IMR-90 (cell line): ENCODE results near the gene TLX1. TPM values are rescaled to one million over a fixed set of nuclear protein-coding genes. Genes with fewer than 3 reads are reported as not detected.

ENCODE experiments used
- ATAC-seq: fragments of 200-7000 bp; cut with Tn5 transposase; 2 replicates; pipeline ENCODE4 v1.9.1; 2020; ENCODE audit warnings: low read depth, mild to moderate bottlenecking, moderate library complexity
- BruUV-seq: library from RNA; stranded (reverse); fragments of 400-500 nt; replicated peaks from 2 replicates; lab custom pipeline; 2021; lab: Mats Ljungman, UMichigan
- CTCF ChIA-PET: fragments of 300-600 bp; formaldehyde crosslinking; extraction: SDS; loops from one replicate; lab custom pipeline; 2021; ENCODE audit warnings: antibody characterized with exemption; lab: Yijun Ruan, JAX
- POLR2A ChIA-PET: fragments of 300-600 bp; sonication (Branson Sonifier 250); formaldehyde crosslinking; loops from one replicate; lab custom pipeline; 2022; ENCODE audit warnings: antibody characterized with exemption; ENCODE audit not compliant: unreplicated experiment; lab: Charles Lee
- DNase-seq: peaks from one replicate; pipeline ENCODE4 v3.0.0; 2013
- H2AFZ ChIP-seq: replicated peaks from 2 replicates; pipeline ENCODE3; 2013; ENCODE audit warnings: low read length, mild to moderate bottlenecking; ENCODE audit not compliant: poor library complexity
- H2AK5ac ChIP-seq: 2 replicates; pipeline ENCODE4 v1.6.1; 2013; ENCODE audit warnings: low read depth, low read length, inconsistent platforms
- H2AK9ac ChIP-seq: replicated peaks from 2 replicates; pipeline ENCODE3; 2013; ENCODE audit warnings: mild to moderate bottlenecking, low read depth, low read length, moderate library complexity; ENCODE audit not compliant: poor library complexity
- H2BK120ac ChIP-seq: 2 replicates; pipeline ENCODE4 v1.6.1; 2013; ENCODE audit warnings: low read depth, low read length, inconsistent platforms
- H2BK15ac ChIP-seq: 3 replicates; pipeline ENCODE4 v1.6.1; 2013; ENCODE audit warnings: low read depth, low read length, inconsistent platforms
- H2BK20ac ChIP-seq: 2 replicates; pipeline ENCODE4 v1.6.1; 2013; ENCODE audit warnings: low read depth, mild to moderate bottlenecking, inconsistent platforms, low read length, moderate library complexity
- H2BK5ac ChIP-seq: 2 replicates; pipeline ENCODE4 v1.6.1; 2013; ENCODE audit warnings: mild to moderate bottlenecking, low read depth, low read length, inconsistent platforms; ENCODE audit not compliant: poor library complexity, severe bottlenecking
- H3K14ac ChIP-seq: replicated peaks from 2 replicates; pipeline ENCODE4 v1.6.1; 2013; ENCODE audit warnings: low read depth, low read length, inconsistent platforms
- H3K18ac ChIP-seq: 2 replicates; pipeline ENCODE4 v1.6.1; 2013; ENCODE audit warnings: low read depth, low read length, control low read depth
- H3K23ac ChIP-seq: 2 replicates; pipeline ENCODE4 v1.6.1; 2013; ENCODE audit warnings: low read depth, low read length, inconsistent platforms
- H3K27ac ChIP-seq: 2 replicates; pipeline ENCODE4 v1.5.1; 2013; ENCODE audit warnings: mild to moderate bottlenecking, control low read depth, low read length; ENCODE audit not compliant: insufficient read depth
- H3K27me3 ChIP-seq: 2 replicates; pipeline ENCODE4 v1.6.1; 2013; ENCODE audit warnings: low read length; ENCODE audit not compliant: control insufficient read depth, insufficient read depth
- H3K36me3 ChIP-seq: 2 replicates; pipeline ENCODE4 v1.6.1; 2013; ENCODE audit warnings: low read length, mixed read lengths; ENCODE audit not compliant: control insufficient read depth, insufficient read depth
- H3K4ac ChIP-seq: 2 replicates; pipeline ENCODE4 v1.6.1; 2013; ENCODE audit warnings: low read depth, low read length, inconsistent platforms
- H3K4me1 ChIP-seq: 2 replicates; pipeline ENCODE4 v1.6.1; 2013; ENCODE audit warnings: low read length, mixed read lengths; ENCODE audit not compliant: control insufficient read depth, insufficient read depth
- H3K4me2 ChIP-seq: 2 replicates; pipeline ENCODE4 v1.6.1; 2013; ENCODE audit warnings: low read depth, mild to moderate bottlenecking, control low read depth, low read length, moderate library complexity
- H3K4me3 ChIP-seq: 2 replicates; pipeline ENCODE4 v1.5.1; 2013; ENCODE audit warnings: low read depth, mild to moderate bottlenecking, control low read depth, low read length, moderate library complexity; ENCODE audit not compliant: insufficient read depth
- H3K56ac ChIP-seq: 2 replicates; pipeline ENCODE4 v1.6.1; 2013; ENCODE audit warnings: low read length, inconsistent platforms; ENCODE audit not compliant: insufficient read depth; ENCODE audit errors: extremely low read depth
- H3K79me1 ChIP-seq, 2 experiments: 2 replicates each; pipeline ENCODE4 v1.6.1; 2013; ENCODE audit warnings: low read length in 2 of 2, inconsistent platforms in 1 of 2, low read depth in 1 of 2
- H3K9ac ChIP-seq: 2 replicates; pipeline ENCODE4 v1.6.1; 2013; ENCODE audit warnings: low read depth, low read length, control low read depth
- H3K9me1 ChIP-seq: 2 replicates; pipeline ENCODE4 v1.6.1; 2013; ENCODE audit warnings: low read length, inconsistent platforms; ENCODE audit not compliant: insufficient read depth
- H3K9me3 ChIP-seq: 2 replicates; pipeline ENCODE4 v1.6.1; 2013; ENCODE audit warnings: low read length; ENCODE audit not compliant: control insufficient read depth, insufficient read depth
- H4K20me1 ChIP-seq: 2 replicates; pipeline ENCODE4 v1.6.1; 2013; ENCODE audit warnings: low read length, inconsistent platforms; ENCODE audit not compliant: insufficient read depth
- H4K5ac ChIP-seq: 2 replicates; pipeline ENCODE4 v1.6.1; 2013; ENCODE audit warnings: mild to moderate bottlenecking, low read depth, low read length, control low read depth
- H4K8ac ChIP-seq, 2 experiments: 2 replicates each; pipeline ENCODE4 v1.6.1; 2013; ENCODE audit warnings: low read depth in 2 of 2, low read length in 2 of 2, control low read depth in 1 of 2, inconsistent platforms in 1 of 2
- H4K91ac ChIP-seq: 2 replicates; pipeline ENCODE4 v1.6.1; 2013; ENCODE audit warnings: low read depth, low read length, inconsistent platforms; ENCODE audit not compliant: insufficient read depth
- CHD1 ChIP-seq: IDR thresholded peaks from 2 replicates; pipeline ENCODE4 v1.6.1; 2012; ENCODE audit warnings: low read depth, low read length, improper control_type of control experiment
- WGBS, 2 experiments: methylation state at CpG; one replicate each; pipeline versions ENCODE4 v1.1.5 to v1.1.7; 2013; ENCODE audit warnings: missing lambda C conversion rate in 2 of 2; ENCODE audit not compliant: insufficient read length in 1 of 2; ENCODE audit errors: extremely low coverage in 2 of 2; 5-methylcytosine and 5-hydroxymethylcytosine counted together
- dilution Hi-C: fragments of 300-500 bp; cut with HindIII; formaldehyde crosslinking; loops from one replicate; pipeline ENCODE4 v1.14.3; 2018; ENCODE audit warnings: low sequenced_read_pairs; ENCODE audit not compliant: unreplicated experiment
- in situ Hi-C: fragments of 300-500 bp; cut with MboI; formaldehyde crosslinking; loops from 3 replicates; pipeline ENCODE4 v1.14.3; 2019; ENCODE audit warnings: low sequenced_read_pairs, inconsistent platforms, mixed read lengths
- intact Hi-C: fragments of 100-400 bp; cut with micrococcal nuclease; formaldehyde crosslinking; loops from 2 replicates; pipeline ENCODE4 v1.10.0; 2022
- polyA plus RNA-seq, 3 experiments: library from polyadenylated mRNA; depleted of rRNA; stranded (reverse); fragments of >200 nt; gene quantifications; 2 replicates each; pipeline ENCODE4 v1.2.3, GENCODE V29; 2012; ENCODE audit warnings: low replicate concordance in 1 of 3
- total RNA-seq: library from RNA; depleted of rRNA; stranded (reverse); fragments of >200 nt; gene quantifications from 2 replicates; pipeline ENCODE4 v1.2.3, GENCODE V29; 2012
- TF ChIP-seq, protein P1 (sequence below): conservative IDR thresholded peaks from 2 replicates; pipeline ENCODE4 v1.5.1; 2012; ENCODE audit warnings: mild to moderate bottlenecking, low read depth, low read length, improper control_type of control experiment

Gene TLX1
- total and polyA plus RNA-seq, 2 of the 4 experiments (the other 2 are of a cell fraction), result not detected

- TF ChIP-seq, protein P1, sequence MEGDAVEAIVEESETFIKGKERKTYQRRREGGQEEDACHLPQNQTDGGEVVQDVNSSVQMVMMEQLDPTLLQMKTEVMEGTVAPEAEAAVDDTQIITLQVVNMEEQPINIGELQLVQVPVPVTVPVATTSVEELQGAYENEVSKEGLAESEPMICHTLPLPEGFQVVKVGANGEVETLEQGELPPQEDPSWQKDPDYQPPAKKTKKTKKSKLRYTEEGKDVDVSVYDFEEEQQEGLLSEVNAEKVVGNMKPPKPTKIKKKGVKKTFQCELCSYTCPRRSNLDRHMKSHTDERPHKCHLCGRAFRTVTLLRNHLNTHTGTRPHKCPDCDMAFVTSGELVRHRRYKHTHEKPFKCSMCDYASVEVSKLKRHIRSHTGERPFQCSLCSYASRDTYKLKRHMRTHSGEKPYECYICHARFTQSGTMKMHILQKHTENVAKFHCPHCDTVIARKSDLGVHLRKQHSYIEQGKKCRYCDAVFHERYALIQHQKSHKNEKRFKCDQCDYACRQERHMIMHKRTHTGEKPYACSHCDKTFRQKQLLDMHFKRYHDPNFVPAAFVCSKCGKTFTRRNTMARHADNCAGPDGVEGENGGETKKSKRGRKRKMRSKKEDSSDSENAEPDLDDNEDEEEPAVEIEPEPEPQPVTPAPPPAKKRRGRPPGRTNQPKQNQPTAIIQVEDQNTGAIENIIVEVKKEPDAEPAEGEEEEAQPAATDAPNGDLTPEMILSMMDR, result peak; percentile 27; the same call in 1 of the 2 replicates
- TF ChIP-seq CHD1, result no peak
- H2BK120ac ChIP-seq, result no peak overlapping the region
- ChIA-PET POLR2A (no interaction called here), CTCF (no interaction called here)
- peaks cover 92% of the 10 kb centered on the region for H3K27me3 ChIP-seq
- H2AK5ac ChIP-seq, result no peak overlapping the region
- H4K5ac ChIP-seq, result no peak overlapping the region
- DNase-seq (no peak), ATAC-seq (peak; percentile 31; the same call in 1 of the 2 replicates)
- no peak overlapping the region for H3K23ac ChIP-seq
- no peak overlapping the region for H2AK9ac ChIP-seq
- no peaks in the 10 kb centered on the region for H3K79me1 ChIP-seq
- H3K18ac ChIP-seq, result no peak overlapping the region
- H3K9me1 ChIP-seq, result peaks cover 2% of the 10 kb centered on the region; the same call in 1 of the 2 replicates
- H2BK15ac ChIP-seq, result no peak overlapping the region
- no peak overlapping the region for H2BK20ac ChIP-seq
- H3K56ac ChIP-seq, result no peak overlapping the region
- no peak overlapping the region for H2AFZ ChIP-seq
- in situ Hi-C loops, result no loop called here
- intact Hi-C loops, result no loop called here
- H3K4me2 ChIP-seq, result no peak overlapping the region
- BruUV-seq, result no TSS peak
- H4K20me1 ChIP-seq, result peaks cover 12% of the 10 kb centered on the region; the same call in 1 of the 2 replicates
- no peak overlapping the region for H3K4me3 ChIP-seq
- dilution Hi-C loops, result no loop called here
- no peak overlapping the region for H3K9ac ChIP-seq
- no peak overlapping the region for H4K8ac ChIP-seq
- H4K91ac ChIP-seq, result no peak overlapping the region
- WGBS, 2 experiments, result 9% methylated on average over 15 of the region's 30 CpGs; no CpG with 5 or more reads in 1 of the 2 experiments
- H3K4ac ChIP-seq, result no peak overlapping the region
- H2BK5ac ChIP-seq, result no peak overlapping the region
- no peaks in the 10 kb centered on the region for H3K36me3 ChIP-seq
- H3K4me1 ChIP-seq, result no peaks in the 10 kb centered on the region
- peaks cover 3% of the 10 kb centered on the region; the same call in 1 of the 2 replicates for H3K9me3 ChIP-seq
- no peak overlapping the region for H3K27ac ChIP-seq
- H3K14ac ChIP-seq, result no peak overlapping the region
Measured at GRCh38 chr10:101139421-101139911, 8.4 kb downstream of the TLX1 start.
